HG03342 (cell line): ENCODE results near the gene MOK.

Experiments used
- ATAC-seq: cut with Tn5 transposase; IDR thresholded peaks from one replicate; pipeline ENCODE4 v1.9.1; 2021; ENCODE audit warnings: mild to moderate bottlenecking, moderate library complexity; ENCODE audit not compliant: unreplicated experiment

MOK gene

GRCh38 chr14:102183886-102184285, 121.1 kb downstream of the MOK start:
- ATAC-seq: no peak

- no peak for ATAC-seq
Measured at GRCh38 chr14:102182936-102183619, 121.9 kb downstream of the MOK start.

- no peak for ATAC-seq
Measured at GRCh38 chr14:102182190-102182589, 122.8 kb downstream of the MOK start.

- no peak for ATAC-seq
Measured at GRCh38 chr14:102181187-102181586, 123.8 kb downstream of the MOK start.

- ATAC-seq: no peak
Measured at GRCh38 chr14:102180248-102180998, 124.5 kb downstream of the MOK start.
